Panc1 (cell line): ENCODE measurements around the gene ENOPH1. TPM values are rescaled to one million over a fixed set of nuclear protein-coding genes. Genes with fewer than 3 reads are reported as not detected.

Experiments
- ATAC-seq: fragments of 200-7000 bp; cut with Tn5 transposase; 2 replicates; pipeline ENCODE4 v1.9.1; 2020; ENCODE audit warnings: mild to moderate bottlenecking, moderate library complexity
- BruUV-seq: library from RNA; stranded (reverse); fragments of 400-500 nt; replicated peaks from 2 replicates; lab custom pipeline; 2021; lab: Mats Ljungman, UMichigan
- CTCF ChIA-PET: fragments of 300-600 bp; sonication (Branson Sonifier 250); formaldehyde crosslinking; loops from one replicate; lab custom pipeline; 2022; ENCODE audit warnings: antibody characterized with exemption; lab: Charles Lee
- POLR2A ChIA-PET: fragments of 300-600 bp; sonication (Branson Sonifier 250); formaldehyde crosslinking; loops from one replicate; lab custom pipeline; 2022; ENCODE audit warnings: antibody characterized with exemption; lab: Charles Lee
- DNase-seq: peaks from one replicate; pipeline ENCODE4 v3.0.0-alpha.2; 2010; ENCODE audit warnings: low read depth, low spot score
- H3K27ac ChIP-seq: 2 replicates; pipeline ENCODE4 v1.5.1; 2011; ENCODE audit warnings: mild to moderate bottlenecking, low read length, inconsistent platforms
- H3K27me3 ChIP-seq: fragments of 200-500 bp; sonication (Bioruptor generic); 2 replicates; pipeline ENCODE4 v1.6.0; 2014; ENCODE audit warnings: low read length, inconsistent platforms; ENCODE audit not compliant: control insufficient read depth, insufficient read depth
- H3K36me3 ChIP-seq: fragments of 200-500 bp; sonication (Bioruptor generic); 2 replicates; pipeline ENCODE4 v1.5.1; 2014; ENCODE audit warnings: inconsistent platforms, mild to moderate bottlenecking, low read length, moderate library complexity; ENCODE audit not compliant: control insufficient read depth, insufficient read depth
- H3K4me1 ChIP-seq: 2 replicates; pipeline ENCODE4 v1.5.1; 2011; ENCODE audit warnings: inconsistent platforms, mild to moderate bottlenecking, low read length, moderate library complexity; ENCODE audit not compliant: control insufficient read depth, insufficient read depth
- H3K4me3 ChIP-seq, 2 experiments: 2 replicates each; pipeline ENCODE4 v1.5.1; 2011 to 2012; ENCODE audit warnings: low read depth in 2 of 2, low read length in 2 of 2, mild to moderate bottlenecking in 2 of 2, inconsistent platforms in 1 of 2, moderate library complexity in 1 of 2
- H3K9me3 ChIP-seq: fragments of 200-500 bp; sonication (Bioruptor generic); 2 replicates; pipeline ENCODE4 v1.5.1; 2014; ENCODE audit warnings: low read depth, mild to moderate bottlenecking, inconsistent platforms, low read length, moderate library complexity; ENCODE audit not compliant: control insufficient read depth, insufficient read depth
- CTCF ChIP-seq: fragments of 450-650 bp; IDR thresholded peaks from 2 replicates; pipeline ENCODE4 v1.5.1; 2017; ENCODE audit warnings: mild to moderate bottlenecking
- POLR2AphosphoS5 ChIP-seq: IDR thresholded peaks from 2 replicates; pipeline ENCODE4 v1.6.1; 2012; ENCODE audit warnings: mild to moderate bottlenecking, low read depth, low read length, moderate library complexity
- REST ChIP-seq, 2 experiments: IDR thresholded peaks; 2 replicates each; pipeline ENCODE4 v1.6.1; 2011 to 2012; ENCODE audit warnings: low read depth in 2 of 2, control low read depth in 1 of 2, low read length in 1 of 2, mild to moderate bottlenecking in 1 of 2, moderate library complexity in 1 of 2; ENCODE audit not compliant: insufficient read depth in 1 of 2
- SIN3A ChIP-seq: IDR thresholded peaks from 2 replicates; pipeline ENCODE4 v1.6.1; 2012; ENCODE audit warnings: low read depth, mild to moderate bottlenecking, low read length, moderate library complexity, borderline replicate concordance; ENCODE audit not compliant: insufficient read depth
- TCF7L2 ChIP-seq: IDR thresholded peaks from 2 replicates; pipeline ENCODE4 v1.6.1; 2011; ENCODE audit warnings: mild to moderate bottlenecking, low read depth, low read length, inconsistent platforms
- in situ Hi-C: cut with HindIII; loops from 2 replicates; pipeline ENCODE4 v1.10.0; 2016; ENCODE audit warnings: low sequenced_read_pairs, low pct_unique_long_range_greater_than_20kb
- intact Hi-C: fragments of 100-400 bp; cut with micrococcal nuclease; formaldehyde crosslinking; loops from one replicate; pipeline ENCODE4 v1.10.0; 2022; ENCODE audit not compliant: unreplicated experiment
- total RNA-seq: library from RNA; stranded (reverse); gene quantifications from one replicate; pipeline ENCODE4 v1.2.1, GENCODE V29; 2021; ENCODE audit not compliant: unreplicated experiment

ENOPH1 gene
- total RNA-seq, 1 experiment from 2014 or later: 34.7 TPM

DNA sequence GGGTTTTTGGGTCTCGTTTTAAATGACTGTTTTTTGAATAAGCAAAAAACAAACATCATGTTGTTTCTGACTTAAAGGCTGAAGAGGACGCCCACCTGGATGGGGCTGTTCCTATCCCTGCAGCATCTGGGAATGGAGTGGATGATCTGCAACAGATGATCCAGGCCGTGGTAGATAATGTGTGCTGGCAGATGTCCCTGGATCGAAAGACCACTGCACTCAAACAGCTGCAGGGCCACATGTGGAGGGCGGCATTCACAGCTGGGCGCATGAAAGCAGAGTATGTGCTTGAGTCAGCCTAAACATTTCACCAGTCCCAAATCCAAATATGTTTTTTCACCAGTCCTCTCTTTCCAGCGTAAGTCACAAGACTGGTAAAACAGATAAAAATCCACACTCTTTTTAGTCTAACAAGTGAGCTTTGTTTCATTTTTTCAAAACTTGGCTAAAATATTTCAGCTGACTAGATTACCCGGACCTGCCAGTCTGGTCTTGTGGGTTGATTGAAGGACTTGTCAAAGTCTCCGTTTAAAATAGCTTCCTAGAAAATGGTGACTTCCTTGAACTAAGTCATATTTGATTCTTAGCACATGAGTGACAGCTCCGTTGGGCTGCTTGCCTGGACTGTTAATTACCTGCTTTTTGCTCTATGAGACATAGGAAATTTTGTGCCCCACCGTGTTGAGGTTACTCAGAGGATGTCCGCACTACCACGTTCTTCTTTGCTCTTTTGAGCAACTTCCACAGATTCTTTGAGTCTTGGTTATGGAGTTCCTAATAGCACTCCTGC, 20.8 kb downstream of the ENOPH1 start:
- in situ Hi-C loops: no loop called here
- intact Hi-C loops: no loop called here
- no TSS peak for BruUV-seq
- ATAC-seq (no peak), DNase-seq (no peak)
- TF ChIP-seq SIN3A: no peak
- no peak for TF ChIP-seq TCF7L2
- no peak for TF ChIP-seq POLR2AphosphoS5
- TF ChIP-seq REST (IDR thresholded peaks at IDR 0.05; ENCODE audit: insufficient read depth in 1 of 2, low read depth in 2 of 2, low read length in 1 of 2): no peak
- no peak for TF ChIP-seq CTCF
- Histone ChIP-seq H3K36me3 (peaks cover 7% of the 10 kb centered on the region; the same call in 1 of the 2 replicates), H3K9me3 (no peaks in the 10 kb centered on the region), H3K27me3 (no peaks in the 10 kb centered on the region), H3K27ac (no peak overlapping the region), H3K4me3 (no peak overlapping the region), H3K4me1 (no peaks in the 10 kb centered on the region)
- POLR2A ChIA-PET: no interaction called here
- CTCF ChIA-PET: no interaction called here

DNA sequence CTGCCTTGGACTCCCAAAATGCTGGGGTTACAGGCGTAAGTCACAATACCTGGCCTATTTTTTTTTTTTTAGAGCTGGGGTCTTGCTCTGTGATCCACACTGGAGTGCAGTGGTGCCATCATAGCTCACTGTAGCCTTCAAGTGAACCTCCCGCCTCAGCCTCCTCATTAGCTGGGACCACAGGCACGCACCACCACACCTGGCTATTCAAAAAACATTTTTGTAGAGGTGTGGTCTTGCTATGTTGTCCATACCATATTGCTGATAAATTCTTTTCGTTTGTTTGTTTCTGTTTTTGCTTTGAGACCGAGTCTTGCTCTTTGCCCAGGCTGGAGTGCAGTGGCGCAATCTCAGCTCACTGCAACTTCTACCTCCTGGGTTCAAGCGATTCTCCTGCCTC, 21.6 kb downstream of the ENOPH1 start:
- intact Hi-C loops: no loop called here
- ChIA-PET CTCF (no interaction called here), POLR2A (no interaction called here)
- in situ Hi-C loops: no loop called here
- H3K4me3 ChIP-seq: no peak overlapping the region
- no peak for ATAC-seq
- H3K27ac ChIP-seq: no peak overlapping the region
- TF ChIP-seq SIN3A (no peak), REST (IDR thresholded peaks at IDR 0.05; ENCODE audit: insufficient read depth in 1 of 2, low read depth in 2 of 2, low read length in 1 of 2) (no peak), CTCF (no peak), POLR2AphosphoS5 (no peak), TCF7L2 (no peak)
- H3K36me3 ChIP-seq: peaks cover 9% of the 10 kb centered on the region; the same call in 1 of the 2 replicates
- no peaks in the 10 kb centered on the region for H3K4me1 ChIP-seq
- H3K27me3 ChIP-seq: no peaks in the 10 kb centered on the region
- DNase-seq: no peak
- no TSS peak for BruUV-seq
- H3K9me3 ChIP-seq: no peaks in the 10 kb centered on the region
